ENCODE data around the gene RIPK4. TPM values are rescaled to one million over a fixed set of nuclear protein-coding genes. Genes with fewer than 3 reads are reported as not detected.

RIPK4 gene
- total RNA-seq, 1 donor from 2014 or later: 1.8 TPM

DNA sequence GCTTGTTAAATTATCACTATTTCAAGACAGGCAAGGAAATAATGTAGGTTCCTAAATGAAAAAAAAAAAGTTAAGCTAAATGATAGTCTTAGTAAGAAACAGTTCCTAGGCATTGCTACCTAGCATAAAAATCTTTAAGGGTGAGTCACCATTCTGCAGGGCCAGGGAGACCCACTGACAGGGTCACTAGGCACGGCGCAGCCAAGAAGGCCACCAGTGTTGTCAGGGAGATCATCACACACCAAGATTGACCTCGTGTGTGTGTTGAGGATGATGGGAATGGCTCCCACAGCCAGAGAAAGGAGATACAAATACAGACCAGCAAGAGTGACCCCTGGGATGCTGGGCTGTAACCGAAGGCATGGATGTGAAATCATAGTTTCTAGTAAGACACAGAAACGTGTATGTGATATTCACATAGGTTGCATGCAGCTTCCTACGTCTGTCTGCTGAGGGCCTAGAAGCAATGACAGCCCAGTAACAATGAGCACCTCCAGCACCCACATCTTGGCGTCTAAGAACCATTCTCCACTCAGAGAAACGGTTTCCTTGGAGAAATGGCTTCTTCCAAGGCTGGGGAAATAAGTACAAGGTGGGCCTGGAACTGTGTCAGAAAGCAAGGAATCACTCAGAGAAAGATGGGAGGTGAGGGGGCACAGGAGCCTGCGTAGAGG lies 29.1 kb downstream of the RIPK4 start:
- no peak overlapping the region for H3K4me3 Mint-ChIP-seq (ENCODE audit: unreplicated experiment)
- H3K27ac Mint-ChIP-seq (ENCODE audit: unreplicated experiment): no peak overlapping the region
- H3K36me3 ChIP-seq (ENCODE audit: insufficient read depth, low read length): no peaks in the 10 kb centered on the region
- no peaks in the 10 kb centered on the region for H3K79me2 ChIP-seq (ENCODE audit: insufficient read depth, low read length)
- H2AFZ ChIP-seq (ENCODE audit: low read depth, low read length): no peak overlapping the region
- no peaks in the 10 kb centered on the region for H4K20me1 ChIP-seq (ENCODE audit: insufficient read depth, low read length)
- H3K4me2 ChIP-seq (ENCODE audit: low read length): no peak overlapping the region
- no peak overlapping the region for H3K27ac ChIP-seq (ENCODE audit: low read depth, low read length)
- FAIRE-seq: no peak
- no peaks in the 10 kb centered on the region for H3K27me3 ChIP-seq (ENCODE audit: insufficient read depth, low read length)
- TF ChIP-seq, protein P1, sequence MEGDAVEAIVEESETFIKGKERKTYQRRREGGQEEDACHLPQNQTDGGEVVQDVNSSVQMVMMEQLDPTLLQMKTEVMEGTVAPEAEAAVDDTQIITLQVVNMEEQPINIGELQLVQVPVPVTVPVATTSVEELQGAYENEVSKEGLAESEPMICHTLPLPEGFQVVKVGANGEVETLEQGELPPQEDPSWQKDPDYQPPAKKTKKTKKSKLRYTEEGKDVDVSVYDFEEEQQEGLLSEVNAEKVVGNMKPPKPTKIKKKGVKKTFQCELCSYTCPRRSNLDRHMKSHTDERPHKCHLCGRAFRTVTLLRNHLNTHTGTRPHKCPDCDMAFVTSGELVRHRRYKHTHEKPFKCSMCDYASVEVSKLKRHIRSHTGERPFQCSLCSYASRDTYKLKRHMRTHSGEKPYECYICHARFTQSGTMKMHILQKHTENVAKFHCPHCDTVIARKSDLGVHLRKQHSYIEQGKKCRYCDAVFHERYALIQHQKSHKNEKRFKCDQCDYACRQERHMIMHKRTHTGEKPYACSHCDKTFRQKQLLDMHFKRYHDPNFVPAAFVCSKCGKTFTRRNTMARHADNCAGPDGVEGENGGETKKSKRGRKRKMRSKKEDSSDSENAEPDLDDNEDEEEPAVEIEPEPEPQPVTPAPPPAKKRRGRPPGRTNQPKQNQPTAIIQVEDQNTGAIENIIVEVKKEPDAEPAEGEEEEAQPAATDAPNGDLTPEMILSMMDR (IDR thresholded peaks at IDR 0.05; ENCODE audit: insufficient read depth, low read depth, low read length): no peak
- TF ChIP-seq EZH2 (IDR thresholded peaks at IDR 0.05; ENCODE audit: insufficient read depth, low read length): no peak
- peaks cover 10% of the 10 kb centered on the region for H3K9me3 ChIP-seq (ENCODE audit: insufficient read depth, low read depth, low read length)
- peaks cover 15% of the 10 kb centered on the region for H3K36me3 Mint-ChIP-seq (ENCODE audit: low read depth, unreplicated experiment)
- H3K4me3 ChIP-seq (ENCODE audit: insufficient read depth, low read depth, low read length): no peak overlapping the region
- no peak for DNase-seq (ENCODE audit: low read depth)
- no peaks in the 10 kb centered on the region for H3K4me1 Mint-ChIP-seq (ENCODE audit: low read depth, unreplicated experiment)
- no peaks in the 10 kb centered on the region for H3K4me1 ChIP-seq (ENCODE audit: insufficient read depth, low read length)
- H3K27me3 Mint-ChIP-seq (ENCODE audit: low read depth, unreplicated experiment): peaks cover 14% of the 10 kb centered on the region
- H3K9ac ChIP-seq (ENCODE audit: low read length): no peak overlapping the region
- H3K9me3 Mint-ChIP-seq (ENCODE audit: unreplicated experiment): peaks cover 24% of the 10 kb centered on the region

DNA sequence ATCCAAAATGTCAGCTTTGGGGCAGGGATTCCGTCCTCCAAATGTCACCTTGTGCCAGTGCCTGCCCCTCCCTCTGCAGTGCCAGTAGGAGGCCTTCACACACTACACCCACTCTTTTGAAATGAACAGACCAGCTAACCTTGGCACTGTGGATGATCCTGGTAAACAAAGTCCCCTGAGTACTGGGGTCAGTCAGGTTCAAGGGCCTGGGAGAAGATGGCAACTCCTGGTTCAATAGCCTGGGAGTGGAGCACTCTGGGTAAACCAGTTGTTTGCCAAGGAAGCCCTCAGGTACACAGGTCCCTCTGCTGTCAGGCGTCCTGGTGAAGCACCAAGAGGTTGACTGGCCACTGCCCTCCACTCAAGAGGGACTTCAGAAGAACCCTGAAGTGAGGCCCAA lies 30.4 kb downstream of the RIPK4 start:
- Mint-ChIP-seq H3K4me1 (ENCODE audit: low read depth, unreplicated experiment) (no peaks in the 10 kb centered on the region), H3K36me3 (ENCODE audit: low read depth, unreplicated experiment) (peaks cover 11% of the 10 kb centered on the region), H3K4me3 (ENCODE audit: unreplicated experiment) (no peak overlapping the region), H3K27ac (ENCODE audit: unreplicated experiment) (no peak overlapping the region), H3K27me3 (ENCODE audit: low read depth, unreplicated experiment) (peaks cover 25% of the 10 kb centered on the region), H3K9me3 (ENCODE audit: unreplicated experiment) (peaks cover 27% of the 10 kb centered on the region)
- Histone ChIP-seq H2AFZ (ENCODE audit: low read depth, low read length) (no peak overlapping the region), H3K27me3 (ENCODE audit: insufficient read depth, low read length) (no peaks in the 10 kb centered on the region), H3K27ac (ENCODE audit: low read depth, low read length) (no peak overlapping the region), H3K9me3 (ENCODE audit: insufficient read depth, low read depth, low read length) (peaks cover 10% of the 10 kb centered on the region), H3K9ac (ENCODE audit: low read length) (no peak overlapping the region), H3K4me3 (ENCODE audit: insufficient read depth, low read depth, low read length) (no peak overlapping the region), H3K36me3 (ENCODE audit: insufficient read depth, low read length) (no peaks in the 10 kb centered on the region), H4K20me1 (ENCODE audit: insufficient read depth, low read length) (no peaks in the 10 kb centered on the region), H3K4me2 (ENCODE audit: low read length) (no peak overlapping the region), H3K79me2 (ENCODE audit: insufficient read depth, low read length) (no peaks in the 10 kb centered on the region), H3K4me1 (ENCODE audit: insufficient read depth, low read length) (no peaks in the 10 kb centered on the region)
- TF ChIP-seq EZH2 (IDR thresholded peaks at IDR 0.05; ENCODE audit: insufficient read depth, low read length): no peak
- TF ChIP-seq, protein P1 (IDR thresholded peaks at IDR 0.05; ENCODE audit: insufficient read depth, low read depth, low read length): no peak
- FAIRE-seq (no peak), DNase-seq (ENCODE audit: low read depth) (no peak)

DNA sequence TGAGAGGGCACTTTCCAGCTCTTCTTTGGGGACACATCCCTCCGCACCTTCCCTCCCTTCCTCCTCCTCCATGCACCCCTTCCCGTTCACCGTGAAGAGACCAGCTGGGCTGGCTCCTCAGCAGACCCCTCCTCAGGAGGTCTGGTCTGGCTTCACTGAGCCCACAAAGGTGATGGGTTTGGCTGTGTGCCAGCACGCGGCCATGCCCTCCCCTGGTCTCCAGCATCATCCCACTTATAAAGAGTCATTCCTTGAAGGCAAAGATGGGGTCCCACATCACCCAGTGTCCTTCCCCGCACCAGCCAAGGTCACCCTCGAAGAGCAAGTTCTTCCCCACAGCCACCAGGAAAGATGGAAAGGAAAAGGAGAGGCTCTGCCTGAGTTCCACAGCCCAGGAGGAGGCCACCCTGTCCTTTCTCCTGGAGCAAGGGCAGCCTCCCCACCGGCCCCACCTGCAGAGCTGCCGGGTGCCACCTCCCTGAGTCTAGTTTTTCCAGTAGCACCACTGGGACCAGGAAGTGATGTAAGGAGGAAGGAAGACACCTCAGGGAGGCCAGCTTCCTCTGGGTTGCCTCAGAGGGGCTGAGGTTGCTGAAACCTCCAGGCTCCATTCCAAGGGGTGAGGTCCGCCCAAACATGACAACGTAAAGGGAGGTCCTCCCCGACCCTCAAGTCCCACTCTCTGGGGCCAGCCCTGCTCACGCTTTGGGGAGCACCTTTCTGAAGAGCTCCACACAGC lies 32.7 kb downstream of the RIPK4 start:
- TF ChIP-seq EZH2 (IDR thresholded peaks at IDR 0.05; ENCODE audit: insufficient read depth, low read length): no peak
- TF ChIP-seq, protein P1 (IDR thresholded peaks at IDR 0.05; ENCODE audit: insufficient read depth, low read depth, low read length): no peak
- Mint-ChIP-seq H3K27me3 (ENCODE audit: low read depth, unreplicated experiment) (peaks cover 37% of the 10 kb centered on the region), H3K4me3 (ENCODE audit: unreplicated experiment) (no peak overlapping the region), H3K36me3 (ENCODE audit: low read depth, unreplicated experiment) (peaks cover 8% of the 10 kb centered on the region), H3K4me1 (ENCODE audit: low read depth, unreplicated experiment) (peaks cover 2% of the 10 kb centered on the region), H3K27ac (ENCODE audit: unreplicated experiment) (peak overlapping the region; percentile 60), H3K9me3 (ENCODE audit: unreplicated experiment) (peaks cover 27% of the 10 kb centered on the region)
- no peaks in the 10 kb centered on the region for H3K27me3 ChIP-seq (ENCODE audit: insufficient read depth, low read length)
- no peaks in the 10 kb centered on the region for H3K79me2 ChIP-seq (ENCODE audit: insufficient read depth, low read length)
- H3K36me3 ChIP-seq (ENCODE audit: insufficient read depth, low read length): no peaks in the 10 kb centered on the region
- peaks cover 10% of the 10 kb centered on the region for H3K9me3 ChIP-seq (ENCODE audit: insufficient read depth, low read depth, low read length)
- H3K9ac ChIP-seq (ENCODE audit: low read length): no peak overlapping the region
- H2AFZ ChIP-seq (ENCODE audit: low read depth, low read length): no peak overlapping the region
- H3K4me3 ChIP-seq (ENCODE audit: insufficient read depth, low read depth, low read length): no peak overlapping the region
- no peaks in the 10 kb centered on the region for H4K20me1 ChIP-seq (ENCODE audit: insufficient read depth, low read length)
- H3K27ac ChIP-seq (ENCODE audit: low read depth, low read length): no peak overlapping the region
- DNase-seq (ENCODE audit: low read depth): no peak
- FAIRE-seq: no peak
- no peaks in the 10 kb centered on the region for H3K4me1 ChIP-seq (ENCODE audit: insufficient read depth, low read length)
- no peak overlapping the region for H3K4me2 ChIP-seq (ENCODE audit: low read length)
